GM12892 (cell line): Measurements from ENCODE around the gene MRPL17.

Source experiments
- POLR2A ChIP-seq: IDR thresholded peaks from 2 replicates; pipeline ENCODE4 v1.6.1; 2011; ENCODE audit warnings: low read depth, low read length, control low read depth
- POLR2AphosphoS5 ChIP-seq: IDR thresholded peaks from 2 replicates; pipeline ENCODE4 v1.6.1; 2011; ENCODE audit warnings: low read depth, low read length, control low read depth
- TAF1 ChIP-seq: IDR thresholded peaks from 2 replicates; pipeline ENCODE4 v1.6.1; 2011; ENCODE audit warnings: low read depth, mild to moderate bottlenecking, control low read depth, low read length, borderline replicate concordance

GRCh38 chr11:6652182-6652581 lies 31.0 kb downstream of the MRPL17 start:
- TF ChIP-seq POLR2A (no peak), POLR2AphosphoS5 (no peak), TAF1 (no peak)
